ENCODE data around the gene NFATC1. TPM values are rescaled to one million over a fixed set of nuclear protein-coding genes. Genes with fewer than 3 reads are reported as not detected.

The NFATC1 gene
- total RNA-seq, 1 donor from 2014 or later = 18.3 TPM

DNA sequence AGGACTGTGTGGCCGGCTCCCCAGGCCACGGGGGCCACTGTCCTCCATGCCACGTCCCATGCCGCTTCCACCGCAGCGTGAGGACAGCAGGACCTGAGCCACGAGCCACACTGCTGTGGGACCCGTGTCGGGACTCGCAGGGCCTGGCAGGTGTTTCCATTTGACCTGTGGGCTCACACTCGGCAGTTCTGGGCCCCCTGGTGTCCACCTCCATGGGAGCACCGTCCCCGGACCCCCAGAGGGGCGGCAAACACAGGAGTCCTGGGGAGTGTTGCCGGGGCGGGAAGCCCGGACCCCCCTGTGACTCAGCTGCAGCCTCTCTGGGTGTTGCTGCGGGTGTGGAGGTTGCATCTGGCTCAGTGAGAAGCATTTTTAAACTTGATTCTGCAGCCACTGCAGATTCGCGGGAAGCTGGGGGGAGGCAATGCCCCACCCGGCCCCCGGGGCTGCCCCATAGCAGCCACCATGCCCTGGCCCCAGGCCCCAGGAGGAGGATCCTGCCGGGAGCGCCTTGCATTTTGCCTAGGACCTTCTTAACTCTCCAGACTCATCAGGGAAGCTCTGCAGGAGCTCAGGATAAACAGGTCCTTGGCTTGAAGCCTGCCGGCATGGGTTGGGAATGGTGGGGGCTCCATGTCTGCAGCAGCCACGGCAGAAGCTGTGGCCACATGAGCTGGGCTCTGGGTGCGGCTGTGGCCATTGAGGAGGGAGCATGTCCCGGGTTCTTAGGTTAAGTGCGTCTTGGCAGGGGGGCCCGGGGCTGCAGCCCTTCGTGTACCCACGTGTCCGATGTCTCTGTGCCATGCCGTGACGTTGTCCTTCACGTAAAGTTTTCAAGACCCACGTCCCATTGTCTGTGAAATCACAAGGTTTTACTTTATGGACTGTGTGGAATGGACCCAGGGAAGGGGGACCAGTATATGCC, 30.9 kb downstream of the NFATC1 start:
- TF ChIP-seq, protein P1, sequence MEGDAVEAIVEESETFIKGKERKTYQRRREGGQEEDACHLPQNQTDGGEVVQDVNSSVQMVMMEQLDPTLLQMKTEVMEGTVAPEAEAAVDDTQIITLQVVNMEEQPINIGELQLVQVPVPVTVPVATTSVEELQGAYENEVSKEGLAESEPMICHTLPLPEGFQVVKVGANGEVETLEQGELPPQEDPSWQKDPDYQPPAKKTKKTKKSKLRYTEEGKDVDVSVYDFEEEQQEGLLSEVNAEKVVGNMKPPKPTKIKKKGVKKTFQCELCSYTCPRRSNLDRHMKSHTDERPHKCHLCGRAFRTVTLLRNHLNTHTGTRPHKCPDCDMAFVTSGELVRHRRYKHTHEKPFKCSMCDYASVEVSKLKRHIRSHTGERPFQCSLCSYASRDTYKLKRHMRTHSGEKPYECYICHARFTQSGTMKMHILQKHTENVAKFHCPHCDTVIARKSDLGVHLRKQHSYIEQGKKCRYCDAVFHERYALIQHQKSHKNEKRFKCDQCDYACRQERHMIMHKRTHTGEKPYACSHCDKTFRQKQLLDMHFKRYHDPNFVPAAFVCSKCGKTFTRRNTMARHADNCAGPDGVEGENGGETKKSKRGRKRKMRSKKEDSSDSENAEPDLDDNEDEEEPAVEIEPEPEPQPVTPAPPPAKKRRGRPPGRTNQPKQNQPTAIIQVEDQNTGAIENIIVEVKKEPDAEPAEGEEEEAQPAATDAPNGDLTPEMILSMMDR (IDR thresholded peaks at IDR 0.05; ENCODE audit: borderline replicate concordance) = no peak
- H3K27ac ChIP-seq (replicated peaks) = no peak overlapping the region
- DNase-seq = no peak
- H3K4me3 ChIP-seq = no peak overlapping the region
- no peaks in the 10 kb centered on the region for H3K9me3 ChIP-seq (replicated peaks)
- peaks cover 16% of the 10 kb centered on the region for H3K4me1 ChIP-seq
- intact Hi-C loops (cut with micrococcal nuclease) = no loop called here
- H3K27me3 ChIP-seq (ENCODE audit: low read depth) = no peaks in the 10 kb centered on the region
- peaks cover 9% of the 10 kb centered on the region for H3K36me3 ChIP-seq

DNA sequence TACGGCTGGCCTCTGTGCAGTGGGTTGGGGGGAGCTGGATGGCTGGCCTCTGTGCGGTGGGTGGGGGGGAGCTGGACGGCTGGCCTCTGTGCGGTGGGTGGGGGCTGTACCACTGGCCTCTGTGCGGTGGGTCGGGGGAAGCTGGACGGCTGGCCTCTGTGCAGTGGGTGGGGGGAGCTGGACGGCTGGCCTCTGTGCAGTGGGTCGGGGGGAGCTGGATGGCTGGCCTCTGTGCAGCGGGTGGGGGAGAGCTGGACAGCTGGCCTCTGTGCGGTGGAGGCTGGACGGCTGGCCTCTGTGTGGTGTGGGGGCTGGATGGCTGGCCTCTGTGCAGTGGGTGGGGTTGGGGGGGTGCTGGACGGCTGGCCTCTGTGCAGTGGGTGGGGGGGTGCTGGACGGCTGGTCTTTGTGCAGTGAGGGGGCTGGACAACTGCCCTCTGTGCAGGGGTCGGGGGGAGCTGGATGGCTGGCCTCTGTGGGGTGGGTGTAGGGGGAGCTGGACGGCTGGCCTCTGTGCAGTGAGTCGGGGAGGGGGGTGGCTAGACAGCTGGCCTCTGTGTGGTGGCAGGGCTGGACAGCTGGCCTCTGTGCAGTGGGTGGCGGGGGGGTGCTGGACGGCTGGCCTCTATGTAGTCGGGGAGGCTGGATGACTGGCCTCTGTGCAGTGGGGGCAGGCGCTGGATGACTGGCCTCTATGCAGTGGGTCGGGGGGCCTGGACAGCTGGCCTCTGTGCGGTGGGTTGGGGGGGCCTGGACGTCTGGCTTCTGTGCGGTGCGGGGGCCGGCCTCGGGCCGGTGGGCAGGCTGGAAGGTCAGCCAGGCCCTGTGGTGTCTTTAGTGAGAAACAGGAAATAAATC, 31.9 kb downstream of the NFATC1 start:
- Histone ChIP-seq H3K9me3 (replicated peaks) (no peaks in the 10 kb centered on the region), H3K27me3 (ENCODE audit: low read depth) (no peaks in the 10 kb centered on the region), H3K27ac (replicated peaks) (no peak overlapping the region), H3K4me1 (peaks cover 13% of the 10 kb centered on the region), H3K36me3 (peaks cover 5% of the 10 kb centered on the region), H3K4me3 (no peak overlapping the region)
- TF ChIP-seq, protein P1 (IDR thresholded peaks at IDR 0.05; ENCODE audit: borderline replicate concordance) = no peak
- intact Hi-C loops (cut with micrococcal nuclease) = no loop called here
- DNase-seq = no peak

DNA sequence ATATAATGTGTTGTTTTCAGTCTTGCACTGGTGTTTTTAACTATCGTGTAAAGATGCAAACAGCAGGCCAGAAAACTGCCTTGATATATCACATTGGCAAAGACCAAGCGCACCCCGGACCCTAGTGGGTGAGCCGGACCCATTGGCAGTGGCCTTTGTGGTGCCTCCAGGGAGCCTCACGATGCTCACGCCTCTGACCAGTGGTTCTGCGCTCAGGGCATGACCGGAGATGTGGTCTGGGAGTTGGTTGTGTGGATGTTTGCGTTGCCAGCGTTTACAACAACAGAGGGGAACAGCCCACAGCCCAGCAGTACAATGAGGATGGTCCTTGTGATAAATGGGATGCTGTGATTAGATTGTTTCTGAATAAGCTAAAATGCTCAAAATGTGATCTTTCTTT, 32.6 kb downstream of the NFATC1 start:
- DNase-seq = no peak

DNA sequence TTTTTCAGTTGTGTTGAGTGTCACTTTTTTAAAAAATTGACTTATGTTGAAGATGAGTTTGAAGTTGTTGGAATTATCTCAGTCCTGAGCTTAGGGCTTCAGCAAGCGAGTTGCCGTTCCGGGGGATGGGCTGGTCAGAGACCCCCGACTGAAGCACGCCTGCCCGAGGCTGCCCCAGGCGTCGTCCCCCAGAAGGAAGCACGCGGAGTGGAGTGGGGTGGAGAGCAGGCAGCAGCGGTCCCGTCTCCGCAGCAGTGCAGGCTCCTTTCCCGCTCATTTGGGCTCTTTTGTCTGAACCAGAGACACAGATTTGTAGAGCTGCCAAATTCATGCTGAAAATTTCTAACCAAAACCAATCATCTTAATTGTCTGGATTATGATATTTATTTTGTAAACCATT, 33.7 kb downstream of the NFATC1 start:
- Histone ChIP-seq H3K9me3 (replicated peaks) (no peaks in the 10 kb centered on the region), H3K36me3 (peaks cover 16% of the 10 kb centered on the region), H3K27me3 (ENCODE audit: low read depth) (no peaks in the 10 kb centered on the region), H3K4me3 (no peak overlapping the region), H3K27ac (replicated peaks) (no peak overlapping the region), H3K4me1 (no peaks in the 10 kb centered on the region)
- DNase-seq = no peak
- TF ChIP-seq, protein P1 (IDR thresholded peaks at IDR 0.05; ENCODE audit: borderline replicate concordance) = no peak
- intact Hi-C loops (cut with micrococcal nuclease) = no loop called here

More for the DNA sequence above, 32.6 kb downstream of the NFATC1 start:
- Histone ChIP-seq H3K9me3 (replicated peaks) (no peaks in the 10 kb centered on the region), H3K36me3 (peaks cover 5% of the 10 kb centered on the region), H3K27me3 (ENCODE audit: low read depth) (no peaks in the 10 kb centered on the region), H3K4me3 (no peak overlapping the region), H3K27ac (replicated peaks) (no peak overlapping the region), H3K4me1 (peaks cover 9% of the 10 kb centered on the region)
- TF ChIP-seq, protein P1 (IDR thresholded peaks at IDR 0.05; ENCODE audit: borderline replicate concordance) = no peak
- intact Hi-C loops (cut with micrococcal nuclease) = no loop called here

DNA sequence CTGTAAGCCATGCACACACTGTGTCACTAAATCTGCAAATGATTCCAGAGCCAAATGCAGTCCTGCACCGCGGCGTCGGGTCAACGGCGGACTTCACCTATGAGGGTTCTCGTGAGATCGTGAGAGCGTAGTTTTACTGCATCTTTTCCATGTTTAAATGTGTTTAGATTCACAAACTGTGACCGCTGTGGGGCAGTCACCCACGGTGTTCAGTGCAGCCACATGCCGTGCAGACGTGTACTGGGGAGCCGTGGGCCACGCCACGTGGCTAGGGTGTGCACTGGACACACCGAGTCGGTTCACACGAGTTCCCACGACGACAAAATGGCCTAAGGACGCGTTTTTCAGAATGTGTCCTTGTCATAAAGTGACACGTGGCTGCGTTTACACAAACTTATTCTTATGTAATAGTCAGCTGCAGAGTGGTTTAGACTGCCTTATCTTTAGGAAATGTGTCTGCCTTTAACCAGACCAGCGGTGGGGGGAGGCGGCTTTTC, 34.1 kb downstream of the NFATC1 start:
- Histone ChIP-seq H3K4me1 (no peaks in the 10 kb centered on the region), H3K36me3 (peaks cover 20% of the 10 kb centered on the region), H3K27me3 (ENCODE audit: low read depth) (no peaks in the 10 kb centered on the region), H3K9me3 (replicated peaks) (no peaks in the 10 kb centered on the region), H3K27ac (replicated peaks) (no peak overlapping the region), H3K4me3 (no peak overlapping the region)
- TF ChIP-seq, protein P1 (IDR thresholded peaks at IDR 0.05; ENCODE audit: borderline replicate concordance) = no peak
- no peak for DNase-seq
- intact Hi-C loops (cut with micrococcal nuclease) = no loop called here

All from left ventricle myocardium inferior (tissue), 1 donor.